H1 (cell line): ENCODE data around the gene TBPL2. TPM values are rescaled to one million over a fixed set of nuclear protein-coding genes. Genes with fewer than 3 reads are reported as not detected.

Experiments
- BACH1 ChIP-seq: IDR thresholded peaks from 2 replicates; pipeline ENCODE4 v1.6.1; 2012; ENCODE audit warnings: low read length, improper control_type of control experiment
- POU5F1 ChIP-seq: IDR thresholded peaks from 2 replicates; pipeline ENCODE4 v1.6.1; 2011; ENCODE audit warnings: low read depth, mild to moderate bottlenecking, low read length, moderate library complexity
- RFX5 ChIP-seq: IDR thresholded peaks from 2 replicates; pipeline ENCODE4 v1.6.1; 2011; ENCODE audit warnings: low read depth, low read length, improper control_type of control experiment, borderline replicate concordance
- polyA plus RNA-seq, 7 experiments: library from polyadenylated mRNA; depleted of rRNA in 3 of 7; stranded (reverse) in 5 of 7; unstranded in 2 of 7; fragments of >200 nt in 5 of 7; fragments of 200-250 nt in 2 of 7; gene quantifications; 1 replicate in 5 of 7; 2 replicates in 1 of 7; 4 replicates in 1 of 7; pipeline versions ENCODE4 v1.2.1 to v1.2.3, GENCODE V29; 2011 to 2013; ENCODE audit warnings: missing spikeins in 2 of 7, mixed read lengths in 2 of 7
- total RNA-seq: library from RNA; stranded (reverse); fragmentation: NEBNext Ultra II Directional; extraction: Animal tissue kit (Norgen Biotek cat#: 25700); gene quantifications from 2 replicates; pipeline ENCODE4 v1.2.1, GENCODE V29; 2021

TBPL2 gene
- total and polyA plus RNA-seq, 2 of the 8 experiments (the other 6 are each of a cell fraction or from before 2014, with no cell fraction given) = 0.03 TPM; not detected in 1

- TF ChIP-seq POU5F1 = no peak
- no peak for TF ChIP-seq RFX5
- no peak for TF ChIP-seq BACH1
Observed at GRCh38 chr14:55377236-55377635, 63.2 kb downstream of the TBPL2 start (continued).
